Neural progenitor cell (in vitro differentiated cells): ENCODE results near the gene AP3S2. TPM values are rescaled to one million over a fixed set of nuclear protein-coding genes. Genes with fewer than 3 reads are reported as not detected.

Experiments used
- DNase-seq: peaks from one replicate; pipeline ENCODE4 v3.0.0-alpha.2; 2016; ENCODE audit warnings: low spot score
- H2AFZ ChIP-seq: fragments of 200-600 bp; sonication (generic); replicated peaks from 2 replicates; pipeline ENCODE4 v1.6.1; 2016; ENCODE audit warnings: antibody characterized with exemption
- H3F3A ChIP-seq: fragments of 200-600 bp; sonication (generic); 2 replicates; pipeline ENCODE4 v1.6.1; 2016; ENCODE audit warnings: antibody characterized with exemption, low read depth
- H3K27ac ChIP-seq: fragments of 200-600 bp; sonication (generic); 2 replicates; pipeline ENCODE4 v1.5.1; 2016; ENCODE audit warnings: mild to moderate bottlenecking
- H3K27me3 ChIP-seq: fragments of 200-600 bp; sonication (generic); 2 replicates; pipeline ENCODE4 v1.6.1; 2016; ENCODE audit warnings: mild to moderate bottlenecking, moderate library complexity
- H3K36me3 ChIP-seq: fragments of 200-600 bp; sonication (generic); 2 replicates; pipeline ENCODE4 v1.5.1; 2016
- H3K4me1 ChIP-seq: fragments of 200-600 bp; sonication (generic); 2 replicates; pipeline ENCODE4 v1.6.1; 2016; ENCODE audit warnings: mixed run types
- H3K4me2 ChIP-seq: fragments of 200-600 bp; sonication (generic); 2 replicates; pipeline ENCODE4 v1.6.1; 2016
- H3K4me3 ChIP-seq: fragments of 200-600 bp; sonication (generic); 2 replicates; pipeline ENCODE4 v1.5.1; 2016
- H3K79me2 ChIP-seq: fragments of 200-600 bp; sonication (generic); 2 replicates; pipeline ENCODE4 v1.6.1; 2016; ENCODE audit warnings: low read depth
- H3K9ac ChIP-seq: fragments of 200-600 bp; sonication (generic); 2 replicates; pipeline ENCODE4 v1.6.1; 2016
- H3K9me3 ChIP-seq: fragments of 200-600 bp; sonication (generic); 2 replicates; pipeline ENCODE4 v1.5.1; 2016; ENCODE audit warnings: low read depth
- H4K20me1 ChIP-seq: fragments of 200-600 bp; sonication (generic); 2 replicates; pipeline ENCODE4 v1.6.1; 2016; ENCODE audit warnings: low read depth
- H3K27ac Mint-ChIP-seq: 3 replicates; pipeline ENCODE4 v1.8.0; 2021; ENCODE audit warnings: mixed read lengths
- H3K27me3 Mint-ChIP-seq: 2 replicates; pipeline ENCODE4 v1.8.0; 2022; ENCODE audit warnings: low read depth, mild to moderate bottlenecking, inconsistent platforms, moderate library complexity, mixed read lengths; ENCODE audit not compliant: insufficient read depth
- H3K36me3 Mint-ChIP-seq: 3 replicates; pipeline ENCODE4 v1.8.0; 2021; ENCODE audit warnings: mixed read lengths
- H3K4me1 Mint-ChIP-seq: 3 replicates; pipeline ENCODE4 v1.8.0; 2021; ENCODE audit warnings: mixed read lengths
- H3K4me3 Mint-ChIP-seq: 3 replicates; pipeline ENCODE4 v1.8.0; 2021; ENCODE audit warnings: mild to moderate bottlenecking, moderate library complexity, mixed read lengths
- H3K9me3 Mint-ChIP-seq: 3 replicates; pipeline ENCODE4 v1.8.0; 2020; ENCODE audit warnings: mixed read lengths
- CTCF ChIP-seq: fragments of 200-600 bp; sonication (generic); IDR thresholded peaks from 2 replicates; pipeline ENCODE4 v1.5.1; 2017; ENCODE audit warnings: antibody characterized with exemption, mild to moderate bottlenecking
- EZH2 ChIP-seq: fragments of 200-600 bp; sonication (generic); IDR thresholded peaks from 2 replicates; pipeline ENCODE4 v1.6.1; 2017; ENCODE audit warnings: antibody characterized with exemption, mild to moderate bottlenecking, moderate library complexity
- EZH2phosphoT487 ChIP-seq: fragments of 200-600 bp; sonication (generic); IDR thresholded peaks from 2 replicates; pipeline ENCODE4 v1.6.1; 2017; ENCODE audit warnings: antibody characterized with exemption
- total RNA-seq: library from RNA; depleted of rRNA; stranded (reverse); fragments of >200 nt; gene quantifications from 2 replicates; pipeline ENCODE4 v1.2.3, GENCODE V29; 2015; ENCODE audit warnings: low replicate concordance

The AP3S2 gene
- total RNA-seq, 1 donor from 2014 or later, result 75.3 TPM

DNA sequence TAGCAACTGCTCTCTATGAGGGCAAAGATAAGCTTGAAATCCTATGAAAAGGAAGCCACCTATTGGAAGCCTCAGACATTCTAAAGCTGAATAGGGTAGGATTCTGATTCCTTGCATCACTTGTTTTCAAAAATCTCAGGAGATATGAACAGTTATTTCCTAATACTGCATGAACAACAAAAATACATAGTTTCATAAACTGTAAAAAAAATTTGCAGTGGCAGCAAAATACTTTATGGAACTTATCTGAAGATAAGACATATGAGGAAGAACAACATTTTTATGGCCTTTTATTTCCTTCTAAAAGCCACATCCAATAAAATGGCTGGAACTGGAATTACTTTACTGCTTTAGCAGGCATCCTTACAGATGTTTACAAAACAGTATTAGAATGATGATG, 29.9 kb downstream of the AP3S2 start:
- TF ChIP-seq EZH2phosphoT487 (no peak), CTCF (no peak)

DNA sequence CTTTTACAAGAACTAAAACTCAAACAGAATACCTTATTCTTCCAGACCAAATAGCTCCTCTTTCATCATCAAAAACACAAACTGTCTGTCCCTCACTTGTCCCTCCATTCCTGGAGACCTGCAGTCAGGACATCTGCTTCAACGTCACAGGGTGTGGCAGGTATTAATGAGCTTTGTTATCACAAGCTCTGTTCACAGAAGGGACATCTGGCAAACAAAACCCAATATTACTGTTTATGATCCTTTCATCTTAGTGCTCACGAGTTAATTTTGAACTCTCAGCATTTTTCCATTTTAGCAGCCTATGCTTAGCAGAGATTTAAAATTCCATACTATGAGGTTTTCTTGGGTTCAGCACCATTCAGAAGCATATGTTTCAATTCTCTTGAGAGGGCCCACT, 32.9 kb downstream of the AP3S2 start:
- Mint-ChIP-seq H3K36me3 (peaks cover 23% of the 10 kb centered on the region), H3K27ac (no peak overlapping the region), H3K9me3 (peaks cover 9% of the 10 kb centered on the region), H3K4me3 (no peak overlapping the region), H3K4me1 (peaks cover 2% of the 10 kb centered on the region), H3K27me3 (peaks cover 4% of the 10 kb centered on the region)
- Histone ChIP-seq H2AFZ (no peak overlapping the region), H3K79me2 (no peaks in the 10 kb centered on the region), H3K27ac (no peak overlapping the region), H3K4me1 (no peaks in the 10 kb centered on the region), H3K36me3 (no peaks in the 10 kb centered on the region), H3F3A (no peaks in the 10 kb centered on the region), H3K9me3 (no peaks in the 10 kb centered on the region), H3K4me3 (no peak overlapping the region), H3K4me2 (no peak overlapping the region), H4K20me1 (no peaks in the 10 kb centered on the region), H3K9ac (no peak overlapping the region), H3K27me3 (no peaks in the 10 kb centered on the region)
- TF ChIP-seq CTCF, result no peak
- TF ChIP-seq EZH2, result no peak
- TF ChIP-seq EZH2phosphoT487, result no peak
- DNase-seq, result no peak

More for the DNA sequence above, 29.9 kb downstream of the AP3S2 start:
- H3K4me1 ChIP-seq, result no peaks in the 10 kb centered on the region
- Mint-ChIP-seq H3K27me3 (peaks cover 2% of the 10 kb centered on the region), H3K9me3 (peaks cover 3% of the 10 kb centered on the region), H3K36me3 (peaks cover 16% of the 10 kb centered on the region), H3K27ac (no peak overlapping the region), H3K4me3 (no peak overlapping the region), H3K4me1 (peaks cover 2% of the 10 kb centered on the region)
- H3K4me3 ChIP-seq, result no peak overlapping the region
- no peak for DNase-seq
- no peaks in the 10 kb centered on the region for H4K20me1 ChIP-seq
- H3K9me3 ChIP-seq, result no peaks in the 10 kb centered on the region
- H3K4me2 ChIP-seq, result no peak overlapping the region
- no peaks in the 10 kb centered on the region for H3K79me2 ChIP-seq
- no peaks in the 10 kb centered on the region for H3K27me3 ChIP-seq
- no peak overlapping the region for H3K27ac ChIP-seq
- H2AFZ ChIP-seq, result no peak overlapping the region
- H3K36me3 ChIP-seq, result no peaks in the 10 kb centered on the region
- no peak overlapping the region for H3K9ac ChIP-seq
- no peaks in the 10 kb centered on the region for H3F3A ChIP-seq

- H4K20me1 ChIP-seq, result no peaks in the 10 kb centered on the region
- H3K36me3 ChIP-seq, result no peaks in the 10 kb centered on the region
- H3K36me3 Mint-ChIP-seq, result peaks cover 20% of the 10 kb centered on the region
- no peak overlapping the region for H3K4me3 Mint-ChIP-seq
- no peaks in the 10 kb centered on the region for H3F3A ChIP-seq
- no peak for TF ChIP-seq EZH2
- no peak for TF ChIP-seq EZH2phosphoT487
- TF ChIP-seq CTCF, result no peak
- H3K27me3 ChIP-seq, result no peaks in the 10 kb centered on the region
- no peak overlapping the region for H3K9ac ChIP-seq
- H3K4me1 Mint-ChIP-seq, result no peaks in the 10 kb centered on the region
- no peaks in the 10 kb centered on the region for H3K79me2 ChIP-seq
- H3K27ac ChIP-seq, result no peak overlapping the region
- no peak overlapping the region for H2AFZ ChIP-seq
- H3K4me2 ChIP-seq, result no peak overlapping the region
- H3K4me3 ChIP-seq, result no peak overlapping the region
- H3K27me3 Mint-ChIP-seq, result peaks cover 2% of the 10 kb centered on the region
- no peaks in the 10 kb centered on the region for H3K4me1 ChIP-seq
- no peak for DNase-seq
- no peaks in the 10 kb centered on the region for H3K9me3 ChIP-seq
- H3K27ac Mint-ChIP-seq, result no peak overlapping the region
- H3K9me3 Mint-ChIP-seq, result peaks cover 7% of the 10 kb centered on the region
Measured at GRCh38 chr15:89860431-89860830, 33.4 kb downstream of the AP3S2 start.
